Nephron (organoid): ENCODE measurements around the gene NEURL1.

Source experiments
- H3K27ac Mint-ChIP-seq, 3 experiments: 2 replicates each; pipeline ENCODE4 v1.8.0; 2020; ENCODE audit warnings: mixed read lengths in 3 of 3, mild to moderate bottlenecking in 2 of 3, moderate library complexity in 1 of 3
- H3K27me3 Mint-ChIP-seq: 2 replicates; pipeline ENCODE4 v1.8.0; 2021; ENCODE audit warnings: low read depth, mild to moderate bottlenecking, moderate library complexity, mixed read lengths
- H3K36me3 Mint-ChIP-seq: 2 replicates; pipeline ENCODE4 v1.8.0; 2020; ENCODE audit warnings: low read depth, mixed read lengths
- H3K4me1 Mint-ChIP-seq: 2 replicates; pipeline ENCODE4 v1.8.0; 2020; ENCODE audit warnings: mixed read lengths
- H3K4me3 Mint-ChIP-seq, 3 experiments: 2 replicates each; pipeline ENCODE4 v1.8.0; 2020; ENCODE audit warnings: mild to moderate bottlenecking in 3 of 3, mixed read lengths in 3 of 3, moderate library complexity in 2 of 3
- H3K9me3 Mint-ChIP-seq: 2 replicates; pipeline ENCODE4 v1.8.0; 2020; ENCODE audit warnings: mixed read lengths
- CTCF ChIP-seq, 3 experiments: fragments of 200-600 bp; sonication (generic); IDR thresholded peaks; one replicate each; pipeline ENCODE4 v1.5.0; 2021; ENCODE audit warnings: antibody characterized with exemption in 3 of 3; ENCODE audit not compliant: unreplicated experiment in 3 of 3

NEURL1 gene

GRCh38 chr10:103573205-103573487 lies 79.6 kb downstream of the NEURL1 start:
- Mint-ChIP-seq H3K36me3 (no peaks in the 10 kb centered on the region), H3K9me3 (no peaks in the 10 kb centered on the region)

DNA sequence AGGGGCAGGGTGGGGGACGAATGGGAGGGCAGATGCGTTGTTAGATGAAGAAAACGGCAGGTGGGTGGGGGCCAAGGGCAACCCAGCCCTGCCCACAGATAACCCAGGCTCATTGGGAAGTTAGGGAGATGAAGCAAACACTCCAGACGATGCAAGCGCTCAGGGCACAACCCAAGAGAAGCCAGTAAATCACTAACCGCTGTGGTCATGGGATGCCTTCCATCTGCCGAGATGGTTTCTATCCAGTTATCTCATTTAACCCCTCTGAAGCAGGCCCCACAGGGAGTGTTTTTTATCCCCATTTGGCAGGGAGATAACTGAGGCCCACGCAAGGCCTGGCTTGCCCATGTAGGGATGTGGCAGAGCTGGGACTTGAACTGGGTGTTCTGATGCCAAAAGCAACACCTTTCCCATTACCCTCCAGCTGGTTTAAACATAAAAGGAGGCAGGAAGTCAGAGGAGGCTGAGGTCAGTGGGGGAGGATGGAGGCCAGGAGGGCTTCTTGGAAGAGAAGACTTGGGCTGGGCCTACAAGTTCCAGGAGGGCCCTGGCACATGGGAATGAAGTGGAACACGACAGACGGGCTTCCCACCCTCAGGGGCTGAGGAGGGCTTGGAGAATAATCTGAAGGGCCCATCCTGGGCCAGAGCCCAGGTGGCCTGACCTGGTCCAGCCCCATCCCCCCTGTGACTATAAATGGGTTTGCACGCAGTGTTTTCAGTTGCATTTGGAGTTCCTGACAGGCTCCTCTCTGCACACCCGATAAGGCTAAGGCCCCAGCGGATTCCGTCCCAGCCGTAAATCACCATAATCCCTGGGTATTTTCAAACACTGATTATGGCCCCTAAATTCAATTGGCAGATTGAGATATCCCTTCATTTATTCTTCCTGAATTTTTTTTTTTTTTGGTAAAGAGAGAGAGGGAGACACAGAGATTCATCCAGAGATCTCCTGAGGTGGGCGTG lies 80.9 kb downstream of the NEURL1 start:
- Mint-ChIP-seq H3K36me3 (no peaks in the 10 kb centered on the region), H3K4me3 (no peak overlapping the region), H3K9me3 (no peaks in the 10 kb centered on the region), H3K4me1 (peaks cover 56% of the 10 kb centered on the region), H3K27ac (no peak overlapping the region), H3K27me3 (peaks cover 19% of the 10 kb centered on the region)
- TF ChIP-seq CTCF (IDR thresholded peaks at IDR 0.05; ENCODE audit: unreplicated experiment in 3 of 3) = no peak

More at GRCh38 chr10:103573205-103573487, 79.6 kb downstream of the NEURL1 start:
- H3K27me3 Mint-ChIP-seq = peaks cover 19% of the 10 kb centered on the region
- H3K4me3 Mint-ChIP-seq = no peak overlapping the region
- no peak overlapping the region for H3K27ac Mint-ChIP-seq
- no peak for TF ChIP-seq CTCF (IDR thresholded peaks at IDR 0.05; ENCODE audit: unreplicated experiment in 3 of 3)
- peaks cover 47% of the 10 kb centered on the region for H3K4me1 Mint-ChIP-seq

GRCh38 chr10:103575416-103576075 lies 82.0 kb downstream of the NEURL1 start:
- no peak overlapping the region for H3K4me3 Mint-ChIP-seq
- no peak overlapping the region for H3K27ac Mint-ChIP-seq
- no peaks in the 10 kb centered on the region for H3K9me3 Mint-ChIP-seq
- TF ChIP-seq CTCF (IDR thresholded peaks at IDR 0.05; ENCODE audit: unreplicated experiment in 3 of 3) = no peak
- no peaks in the 10 kb centered on the region for H3K36me3 Mint-ChIP-seq
- H3K27me3 Mint-ChIP-seq = peaks cover 16% of the 10 kb centered on the region
- H3K4me1 Mint-ChIP-seq = peaks cover 57% of the 10 kb centered on the region

DNA sequence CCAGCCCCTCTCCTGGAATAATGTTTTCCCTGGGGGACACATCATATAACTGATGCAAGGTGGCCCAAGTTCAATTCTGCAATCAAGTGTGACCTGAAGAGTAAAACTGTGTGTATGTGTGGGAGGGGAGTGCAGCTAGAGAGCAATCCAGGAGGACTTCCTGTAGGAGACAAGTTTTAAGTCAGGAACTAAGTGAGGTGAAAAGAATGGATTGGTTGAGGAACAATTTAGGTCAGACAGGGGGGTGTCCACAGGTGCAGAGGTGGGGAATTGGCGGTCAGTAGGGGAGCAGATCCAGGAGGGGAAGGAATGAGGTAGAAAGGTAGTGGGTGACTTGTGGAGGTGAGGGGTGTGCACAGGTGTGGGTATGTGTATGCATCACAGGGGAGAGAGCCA lies 82.6 kb downstream of the NEURL1 start:
- H3K4me1 Mint-ChIP-seq = peaks cover 62% of the 10 kb centered on the region
- no peaks in the 10 kb centered on the region for H3K36me3 Mint-ChIP-seq
- H3K9me3 Mint-ChIP-seq = no peaks in the 10 kb centered on the region
- H3K27ac Mint-ChIP-seq = no peak overlapping the region
- no peak for TF ChIP-seq CTCF (IDR thresholded peaks at IDR 0.05; ENCODE audit: unreplicated experiment in 3 of 3)
- H3K4me3 Mint-ChIP-seq = no peak overlapping the region
- H3K27me3 Mint-ChIP-seq = peaks cover 16% of the 10 kb centered on the region

- no peaks in the 10 kb centered on the region for H3K36me3 Mint-ChIP-seq
- peaks cover 68% of the 10 kb centered on the region for H3K4me1 Mint-ChIP-seq
- H3K27ac Mint-ChIP-seq = peak overlapping the region; percentile 16 to 54 (median 36)
- TF ChIP-seq CTCF (IDR thresholded peaks at IDR 0.05; ENCODE audit: unreplicated experiment in 3 of 3) = no peak
- peak overlapping the region in 1 of 3 experiments; percentile 1 for H3K4me3 Mint-ChIP-seq
- no peaks in the 10 kb centered on the region for H3K9me3 Mint-ChIP-seq
- H3K27me3 Mint-ChIP-seq = peaks cover 16% of the 10 kb centered on the region
These were observed 83.4 kb downstream of the NEURL1 start for GRCh38 chr10:103576862-103577261.
